KMS-11 (cell line): ENCODE results near the gene FNDC3B.

ENCODE experiments used
- H2AFZ ChIP-seq: fragments of 200-600 bp; sonication (generic); 2 replicates; pipeline ENCODE4 v1.6.1; 2016; ENCODE audit warnings: antibody characterized with exemption, mixed run types, low read depth
- H3K27ac ChIP-seq: fragments of 200-600 bp; sonication (generic); 2 replicates; pipeline ENCODE4 v1.6.1; 2016; ENCODE audit warnings: mild to moderate bottlenecking, mixed run types
- H3K27me3 ChIP-seq: fragments of 200-600 bp; sonication (generic); 2 replicates; pipeline ENCODE4 v1.6.1; 2017; ENCODE audit warnings: mild to moderate bottlenecking, low read depth, mixed run types, moderate library complexity; ENCODE audit not compliant: insufficient read depth
- H3K36me3 ChIP-seq: fragments of 200-600 bp; sonication (generic); 2 replicates; pipeline ENCODE4 v1.6.1; 2017; ENCODE audit warnings: mild to moderate bottlenecking, mixed run types; ENCODE audit not compliant: insufficient read depth
- H3K4me1 ChIP-seq: fragments of 200-600 bp; sonication (generic); 2 replicates; pipeline ENCODE4 v1.6.1; 2016; ENCODE audit warnings: mild to moderate bottlenecking, low read depth, mixed run types; ENCODE audit not compliant: poor library complexity, severe bottlenecking
- H3K4me2 ChIP-seq: fragments of 200-600 bp; sonication (generic); 2 replicates; pipeline ENCODE4 v1.7.0; 2016; ENCODE audit warnings: mild to moderate bottlenecking, mixed run types
- H3K4me3 ChIP-seq: fragments of 200-600 bp; sonication (generic); IDR thresholded peaks from 2 replicates; pipeline ENCODE4 v1.6.1; 2017; ENCODE audit warnings: low read depth, low read length, mixed read lengths; ENCODE audit not compliant: insufficient read depth
- H3K79me2 ChIP-seq: fragments of 200-600 bp; sonication (generic); 2 replicates; pipeline ENCODE4 v1.6.1; 2016; ENCODE audit warnings: low read depth, mixed run types; ENCODE audit not compliant: insufficient read depth
- H3K9ac ChIP-seq: fragments of 200-600 bp; sonication (generic); 2 replicates; pipeline ENCODE4 v1.6.1; 2016; ENCODE audit warnings: mild to moderate bottlenecking, mixed run types
- H4K20me1 ChIP-seq: fragments of 200-600 bp; sonication (generic); 2 replicates; pipeline ENCODE4 v1.6.1; 2016; ENCODE audit warnings: mild to moderate bottlenecking, mixed run types; ENCODE audit not compliant: insufficient read depth
- TF ChIP-seq, protein P1 (sequence below): fragments of 200-600 bp; sonication (generic); conservative IDR thresholded peaks from 2 replicates; pipeline ENCODE4 v1.6.1; 2017; ENCODE audit warnings: low read depth, mild to moderate bottlenecking, antibody characterized with exemption, low read length, moderate library complexity, mixed read lengths

FNDC3B gene

DNA sequence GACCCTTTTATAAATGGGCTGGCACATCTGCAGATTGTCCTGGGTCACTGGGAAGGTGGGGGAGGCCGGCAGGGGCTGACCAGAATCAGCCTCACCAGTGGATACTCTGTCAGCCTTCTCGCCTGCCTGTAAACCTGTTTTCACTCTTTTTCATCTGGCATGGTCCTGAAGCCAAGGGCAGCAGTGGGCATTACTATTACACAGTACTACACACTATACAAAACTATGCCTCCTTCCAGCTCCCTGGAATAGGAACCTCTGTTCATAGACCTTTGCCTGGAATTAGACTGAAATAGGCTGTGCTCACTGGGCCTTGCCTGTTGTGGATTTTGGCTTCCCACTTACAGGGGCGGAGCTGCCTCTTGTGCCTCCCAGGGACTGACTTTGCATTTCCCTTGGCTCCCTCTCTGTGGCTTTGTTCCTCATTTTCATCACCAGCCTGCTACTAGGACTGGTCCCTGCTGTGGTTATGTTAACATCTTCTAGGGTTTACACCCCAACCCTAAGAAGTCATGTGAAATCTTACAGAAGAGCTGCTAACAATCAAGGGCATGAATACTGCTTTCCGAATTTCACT is 120.7 kb downstream of the FNDC3B start:
- H4K20me1 ChIP-seq = peaks cover 10% of the 10 kb centered on the region; the same call in 1 of the 2 replicates
- H3K79me2 ChIP-seq = peaks cover 98% of the 10 kb centered on the region
- H3K27me3 ChIP-seq = no peaks in the 10 kb centered on the region
- no peak overlapping the region for H3K9ac ChIP-seq
- peaks cover 22% of the 10 kb centered on the region for H3K4me1 ChIP-seq
- TF ChIP-seq, protein P1, sequence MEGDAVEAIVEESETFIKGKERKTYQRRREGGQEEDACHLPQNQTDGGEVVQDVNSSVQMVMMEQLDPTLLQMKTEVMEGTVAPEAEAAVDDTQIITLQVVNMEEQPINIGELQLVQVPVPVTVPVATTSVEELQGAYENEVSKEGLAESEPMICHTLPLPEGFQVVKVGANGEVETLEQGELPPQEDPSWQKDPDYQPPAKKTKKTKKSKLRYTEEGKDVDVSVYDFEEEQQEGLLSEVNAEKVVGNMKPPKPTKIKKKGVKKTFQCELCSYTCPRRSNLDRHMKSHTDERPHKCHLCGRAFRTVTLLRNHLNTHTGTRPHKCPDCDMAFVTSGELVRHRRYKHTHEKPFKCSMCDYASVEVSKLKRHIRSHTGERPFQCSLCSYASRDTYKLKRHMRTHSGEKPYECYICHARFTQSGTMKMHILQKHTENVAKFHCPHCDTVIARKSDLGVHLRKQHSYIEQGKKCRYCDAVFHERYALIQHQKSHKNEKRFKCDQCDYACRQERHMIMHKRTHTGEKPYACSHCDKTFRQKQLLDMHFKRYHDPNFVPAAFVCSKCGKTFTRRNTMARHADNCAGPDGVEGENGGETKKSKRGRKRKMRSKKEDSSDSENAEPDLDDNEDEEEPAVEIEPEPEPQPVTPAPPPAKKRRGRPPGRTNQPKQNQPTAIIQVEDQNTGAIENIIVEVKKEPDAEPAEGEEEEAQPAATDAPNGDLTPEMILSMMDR = no peak
- H3K4me2 ChIP-seq = no peak overlapping the region
- H3K36me3 ChIP-seq = no peaks in the 10 kb centered on the region
- H3K27ac ChIP-seq = no peak overlapping the region
- H3K4me3 ChIP-seq = no peak overlapping the region
- H2AFZ ChIP-seq = no peak overlapping the region

DNA sequence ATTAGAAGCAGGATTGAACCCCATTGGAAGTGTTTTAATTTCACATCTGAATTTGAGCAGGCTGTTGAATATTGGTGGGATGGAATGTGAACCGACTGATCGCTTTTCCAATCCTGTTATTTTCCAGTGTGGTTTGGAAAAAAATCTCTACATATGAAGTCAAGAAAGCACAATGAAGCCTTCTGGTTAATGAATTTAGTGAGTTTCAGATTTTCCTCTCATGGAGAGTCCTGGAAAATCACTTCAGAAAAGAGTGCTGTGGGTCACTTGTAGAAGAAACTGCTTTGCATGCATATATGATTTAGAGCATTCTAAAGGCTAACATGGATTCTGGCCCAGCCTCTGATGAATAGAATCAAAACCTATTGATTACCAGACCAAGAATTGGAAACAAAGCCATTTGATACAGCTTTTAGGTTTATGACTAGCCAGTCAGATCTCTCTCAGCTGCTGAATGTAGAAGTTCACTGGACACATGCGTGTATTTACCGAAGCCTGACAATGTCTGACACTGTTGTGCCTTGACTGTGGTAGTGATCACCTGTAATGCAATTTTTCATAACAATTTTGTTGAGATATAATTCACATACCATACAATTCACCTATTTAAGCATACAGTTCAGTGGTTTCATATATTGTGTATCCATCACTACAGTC is 121.9 kb downstream of the FNDC3B start:
- Histone ChIP-seq H3K79me2 (peaks cover 98% of the 10 kb centered on the region), H3K36me3 (no peaks in the 10 kb centered on the region), H3K4me2 (no peak overlapping the region), H3K27ac (no peak overlapping the region), H2AFZ (no peak overlapping the region), H3K4me3 (no peak overlapping the region), H4K20me1 (0 out of 2 replicates have a peak, but pooled peaks cover 13% of the 10 kb centered on the region), H3K9ac (no peak overlapping the region), H3K27me3 (no peaks in the 10 kb centered on the region), H3K4me1 (peaks cover 18% of the 10 kb centered on the region)
- TF ChIP-seq, protein P1 = no peak

DNA sequence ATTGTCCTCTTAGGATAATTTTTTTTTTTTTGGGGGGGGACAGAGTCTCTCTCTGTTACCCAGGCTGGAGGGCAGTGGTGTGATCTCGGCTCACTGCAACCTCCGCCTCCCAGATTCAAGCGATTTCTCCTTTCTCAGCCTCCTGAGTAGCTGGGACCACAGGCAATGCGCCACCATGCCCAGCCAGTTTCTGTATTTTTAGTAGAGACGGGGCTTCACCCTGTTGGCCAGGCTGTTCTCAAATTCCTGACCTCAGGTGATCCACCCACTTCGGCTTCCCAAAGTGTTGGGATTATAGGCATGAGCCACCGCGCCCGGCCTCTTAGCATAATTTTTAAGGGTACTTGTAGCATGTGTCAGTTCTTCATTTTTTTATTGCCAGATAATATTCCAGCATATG is 122.6 kb downstream of the FNDC3B start:
- no peaks in the 10 kb centered on the region for H3K36me3 ChIP-seq
- 0 out of 2 replicates have a peak, but pooled peaks cover 14% of the 10 kb centered on the region for H4K20me1 ChIP-seq

DNA sequence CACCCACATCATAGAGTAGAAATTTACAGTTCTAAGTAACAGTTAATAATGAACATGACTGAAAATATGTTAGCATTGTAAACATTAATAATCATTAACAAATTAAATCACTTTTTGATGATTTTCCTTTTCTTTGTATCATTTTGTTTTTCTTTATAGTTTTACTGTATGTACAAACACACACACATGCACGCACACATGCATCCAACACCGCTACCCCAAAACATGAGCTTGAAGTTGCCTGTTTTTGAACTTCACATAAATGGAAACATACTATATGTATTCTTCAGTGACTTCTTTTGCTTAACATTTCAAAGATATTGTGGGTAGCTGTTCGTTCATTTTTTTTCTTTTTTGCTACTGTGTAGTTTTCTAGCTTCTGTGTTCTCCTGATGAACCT is 123.9 kb downstream of the FNDC3B start:
- Histone ChIP-seq H4K20me1 (0 out of 2 replicates have a peak, but pooled peaks cover 14% of the 10 kb centered on the region), H3K4me1 (peaks cover 30% of the 10 kb centered on the region), H3K4me3 (no peak overlapping the region), H3K27ac (no peak overlapping the region), H3K79me2 (peaks cover 93% of the 10 kb centered on the region), H3K27me3 (no peaks in the 10 kb centered on the region), H2AFZ (no peak overlapping the region), H3K36me3 (no peaks in the 10 kb centered on the region), H3K9ac (no peak overlapping the region), H3K4me2 (no peak overlapping the region)
- TF ChIP-seq, protein P1 = no peak

More for the DNA sequence above, 122.6 kb downstream of the FNDC3B start:
- TF ChIP-seq, protein P1 = no peak
- Histone ChIP-seq H2AFZ (no peak overlapping the region), H3K9ac (no peak overlapping the region), H3K4me3 (no peak overlapping the region), H3K4me2 (no peak overlapping the region), H3K4me1 (peaks cover 20% of the 10 kb centered on the region), H3K27ac (no peak overlapping the region), H3K27me3 (no peaks in the 10 kb centered on the region), H3K79me2 (peaks cover 96% of the 10 kb centered on the region)
